Testis (tissue), 3 donors: ENCODE measurements around the gene CCDC178. TPM values are rescaled to one million over a fixed set of nuclear protein-coding genes. Genes with fewer than 3 reads are reported as not detected.
"Not testable (repeated sequence)": the region's sequence is repeated elsewhere in the genome, so short reads cannot be mapped to it uniquely, and the experiment has no call there.

Experiments used
- DNase-seq: peaks from one replicate; pipeline ENCODE4 v3.0.0-alpha.2; 2019
- H3K27ac ChIP-seq, 2 donors: fragments of 200-600 bp; sonication (generic); one replicate each; pipeline ENCODE4 v1.5.1; 2019
- H3K27me3 ChIP-seq: fragments of 200-600 bp; sonication (generic); one replicate; pipeline ENCODE4 v1.5.1; 2019
- H3K36me3 ChIP-seq: fragments of 200-600 bp; sonication (generic); one replicate; pipeline ENCODE4 v1.5.1; 2017; ENCODE audit warnings: low read depth; ENCODE audit errors: missing control alignments
- H3K4me1 ChIP-seq: fragments of 200-600 bp; sonication (generic); one replicate; pipeline ENCODE4 v1.5.1; 2019
- H3K4me3 ChIP-seq, 2 donors: fragments of 200-600 bp; sonication (generic); one replicate each; pipeline ENCODE4 v1.5.1; 2017 to 2019
- H3K9me3 ChIP-seq: fragments of 200-600 bp; sonication (generic); one replicate; pipeline ENCODE4 v1.5.1; 2017
- CTCF ChIP-seq, 3 experiments: fragments of 450-650 bp in 2 of 3; fragments of 200-600 bp in 1 of 3; sonication (generic) in 1 of 3; IDR thresholded peaks; one replicate each; pipeline ENCODE4 v1.5.1; 2016 to 2019; ENCODE audit warnings: antibody characterized with exemption in 3 of 3, mild to moderate bottlenecking in 2 of 3, moderate library complexity in 1 of 3
- POLR2A ChIP-seq: fragments of 450-650 bp; IDR thresholded peaks from one replicate; pipeline ENCODE4 v1.6.1; 2017; ENCODE audit warnings: antibody characterized with exemption, mild to moderate bottlenecking, moderate library complexity
- WGBS, 2 donors: methylation state at CpG; one replicate each; pipeline ENCODE4 v1.1.5; 2018; 5-methylcytosine and 5-hydroxymethylcytosine counted together
- intact Hi-C: fragments of 100-400 bp; cut with DNase I; formaldehyde crosslinking; loops from one replicate; pipeline ENCODE4 v1.15.1; 2023; ENCODE audit warnings: low total_unique reads
- polyA plus RNA-seq: library from polyadenylated mRNA; stranded (reverse); fragments of 350-450 nt; fragmentation: Illumina TruSeq; extraction: RNeasy Lipid Tissue Mini Kit (QIAGEN cat#74804); gene quantifications from one replicate; pipeline ENCODE4 v1.2.3, GENCODE V29; 2014; ENCODE audit warnings: low read depth, low replicate concordance; ENCODE audit not compliant: insufficient read depth
- total RNA-seq, 2 donors: library from RNA; depleted of rRNA; stranded (reverse); fragments of >200 nt; gene quantifications; one replicate each; pipeline ENCODE4 v1.2.3, GENCODE V29; 2016

Gene CCDC178
- total and polyA plus RNA-seq, 3 donors from 2014 or later = 8.6 to 17.5 (median 10.2) TPM

- H3K27ac ChIP-seq = no peak overlapping the region
- TF ChIP-seq POLR2A = no peak
- H3K4me3 ChIP-seq = no peak overlapping the region
- DNase-seq = no peak
- H3K36me3 ChIP-seq = no peaks in the 10 kb centered on the region
- no peaks in the 10 kb centered on the region for H3K4me1 ChIP-seq
- no peaks in the 10 kb centered on the region for H3K9me3 ChIP-seq
- 68 to 70% methylated on average over 3 of the region's 3 CpGs for WGBS, 2 donors
- intact Hi-C loops = no loop called here
- no peaks in the 10 kb centered on the region for H3K27me3 ChIP-seq
Observed at GRCh38 chr18:33184958-33185357, 255.6 kb downstream of the CCDC178 start.

GRCh38 chr18:33184175-33184574 is 256.3 kb downstream of the CCDC178 start:
- no peak for DNase-seq
- Histone ChIP-seq H3K4me1 (no peaks in the 10 kb centered on the region), H3K9me3 (no peaks in the 10 kb centered on the region), H3K4me3 (no peak overlapping the region), H3K27ac (no peak overlapping the region), H3K27me3 (no peaks in the 10 kb centered on the region), H3K36me3 (no peaks in the 10 kb centered on the region)
- TF ChIP-seq CTCF (IDR thresholded peaks at IDR 0.05) (no peak), POLR2A (no peak)
- WGBS, 2 donors = 75 to 82% methylated on average over 3 of the region's 3 CpGs
- intact Hi-C loops = no loop called here

- Histone ChIP-seq H3K27ac (no peak overlapping the region), H3K36me3 (no peaks in the 10 kb centered on the region), H3K9me3 (no peaks in the 10 kb centered on the region), H3K4me1 (no peaks in the 10 kb centered on the region), H3K27me3 (no peaks in the 10 kb centered on the region), H3K4me3 (no peak overlapping the region)
- DNase-seq = no peak
- intact Hi-C loops = no loop called here
- TF ChIP-seq CTCF (IDR thresholded peaks at IDR 0.05) = no peak
- TF ChIP-seq POLR2A = no peak
- 89 to 90% methylated on average over 4 of the region's 4 CpGs for WGBS, 2 donors
Observed at GRCh38 chr18:33183136-33183535, 257.4 kb downstream of the CCDC178 start.

GRCh38 chr18:33181016-33181415 is 259.5 kb downstream of the CCDC178 start:
- Histone ChIP-seq H3K9me3 (no peaks in the 10 kb centered on the region), H3K4me3 (no peak overlapping the region), H3K4me1 (no peaks in the 10 kb centered on the region), H3K27me3 (no peaks in the 10 kb centered on the region), H3K36me3 (no peaks in the 10 kb centered on the region), H3K27ac (no peak overlapping the region)
- no peak for DNase-seq
- TF ChIP-seq CTCF (IDR thresholded peaks at IDR 0.05) (no peak), POLR2A (no peak)
- intact Hi-C loops = no loop called here
- 84 to 88% methylated on average over 2 of the region's 2 CpGs for whole genome bisulfite sequencing, 2 donors

- no peaks in the 10 kb centered on the region for H3K36me3 ChIP-seq
- H3K9me3 ChIP-seq = no peaks in the 10 kb centered on the region
- H3K4me3 ChIP-seq = no peak overlapping the region
- H3K27ac ChIP-seq = no peak overlapping the region
- H3K27me3 ChIP-seq = no peaks in the 10 kb centered on the region
- intact Hi-C loops = no loop called here
- TF ChIP-seq CTCF (IDR thresholded peaks at IDR 0.05) = no peak
- no peak for TF ChIP-seq POLR2A
- H3K4me1 ChIP-seq = no peaks in the 10 kb centered on the region
- no peak for DNase-seq
Observed at GRCh38 chr18:33169218-33169617, 271.3 kb downstream of the CCDC178 start.

GRCh38 chr18:33164121-33164520 is 276.4 kb downstream of the CCDC178 start:
- intact Hi-C loops, H3K27ac ChIP-seq, DNase-seq, H3K27me3 ChIP-seq, H3K4me3 ChIP-seq, H3K36me3 ChIP-seq, H3K9me3 ChIP-seq, H3K4me1 ChIP-seq: not testable (repeated sequence)
- WGBS, 2 donors = 94 to 96% methylated on average over 9 of the region's 9 CpGs
